Fibroblast of lung (primary cell): ENCODE results near the gene SMPD2. TPM values are rescaled to one million over a fixed set of nuclear protein-coding genes. Genes with fewer than 3 reads are reported as not detected.

Source experiments
- DNase-seq, 2 donors: peaks; one replicate each; pipeline versions ENCODE4 v3.0.0 to v3.0.0-alpha.2; 2010; ENCODE audit warnings: low read depth in 2 of 2
- H2AFZ ChIP-seq: 2 replicates; pipeline ENCODE4 v1.5.1; 2012; ENCODE audit warnings: low read length, control low read depth, inconsistent platforms
- H3K27ac ChIP-seq: 2 replicates; pipeline ENCODE4 v1.5.1; 2011; ENCODE audit warnings: low read length, control low read depth; ENCODE audit not compliant: insufficient read depth
- H3K27me3 ChIP-seq: 2 replicates; pipeline ENCODE4 v1.5.1; 2011; ENCODE audit warnings: mild to moderate bottlenecking, low read length; ENCODE audit not compliant: control insufficient read depth, insufficient read depth
- H3K36me3 ChIP-seq: 2 replicates; pipeline ENCODE4 v1.5.1; 2011; ENCODE audit warnings: low read length; ENCODE audit not compliant: control insufficient read depth, insufficient read depth
- H3K4me1 ChIP-seq: 2 replicates; pipeline ENCODE4 v1.5.1; 2011; ENCODE audit warnings: low read length; ENCODE audit not compliant: control insufficient read depth, insufficient read depth; ENCODE audit errors: extremely low read depth
- H3K4me2 ChIP-seq: 2 replicates; pipeline ENCODE4 v1.5.1; 2011; ENCODE audit warnings: low read length, control low read depth; ENCODE audit not compliant: insufficient read depth; ENCODE audit errors: extremely low read depth
- H3K4me3 ChIP-seq, 4 experiments: fragments of 200-600 bp in 1 of 4; sonication (generic) in 1 of 4; replicated peaks in 1 of 4; 2 replicates each; pipeline ENCODE4 v1.5.1; 2011 to 2016; ENCODE audit warnings: low read length in 4 of 4, low read depth in 3 of 4, mild to moderate bottlenecking in 3 of 4, control low read depth in 2 of 4, inconsistent platforms in 1 of 4, mixed read lengths in 1 of 4; ENCODE audit not compliant: insufficient read depth in 1 of 4; ENCODE audit errors: control extremely low read depth in 1 of 4
- H3K79me2 ChIP-seq: 2 replicates; pipeline ENCODE4 v1.5.1; 2012; ENCODE audit warnings: mild to moderate bottlenecking, low read length, inconsistent platforms; ENCODE audit not compliant: control insufficient read depth, insufficient read depth
- H3K9ac ChIP-seq: 2 replicates; pipeline ENCODE4 v1.5.1; 2011; ENCODE audit warnings: mild to moderate bottlenecking, low read length, control low read depth; ENCODE audit not compliant: insufficient read depth
- H3K9me3 ChIP-seq: 2 replicates; pipeline ENCODE4 v1.5.1; 2012; ENCODE audit warnings: low read depth, low read length; ENCODE audit not compliant: control insufficient read depth, insufficient read depth
- H4K20me1 ChIP-seq: 2 replicates; pipeline ENCODE4 v1.5.1; 2011; ENCODE audit warnings: low read length; ENCODE audit not compliant: control insufficient read depth, insufficient read depth; ENCODE audit errors: extremely low read depth
- CTCF ChIP-seq, 2 donors: IDR thresholded peaks in 1 of 2; conservative IDR thresholded peaks in 1 of 2; 1 replicate in 1 of 2; 2 replicates in 1 of 2; pipeline ENCODE4 v1.5.1; 2011 to 2012; ENCODE audit warnings: low read length in 2 of 2, control low read depth in 1 of 2, inconsistent platforms in 1 of 2, low read depth in 1 of 2, mild to moderate bottlenecking in 1 of 2
- EZH2 ChIP-seq: IDR thresholded peaks from 2 replicates; pipeline ENCODE4 v1.5.1; 2012; ENCODE audit warnings: low read length, control low read depth, mild to moderate bottlenecking; ENCODE audit errors: missing control alignments
- polyA plus RNA-seq, 2 donors: library from polyadenylated mRNA; depleted of rRNA in 1 of 2; stranded (reverse) in 1 of 2; unstranded in 1 of 2; fragments of >200 nt; gene quantifications; 2 replicates each; pipeline ENCODE4 v1.2.1, GENCODE V29; 2011 to 2012; ENCODE audit warnings: missing spikeins in 1 of 2
- total RNA-seq: library from RNA; depleted of rRNA; stranded (reverse); fragments of >200 nt; gene quantifications from 2 replicates; pipeline ENCODE4 v1.2.1, GENCODE V29; 2014

SMPD2 gene
- total and polyA plus RNA-seq, 2 donors (not counting 1 experiment from before 2014, with no cell fraction given), result 5.5 to 7.9 TPM

DNA sequence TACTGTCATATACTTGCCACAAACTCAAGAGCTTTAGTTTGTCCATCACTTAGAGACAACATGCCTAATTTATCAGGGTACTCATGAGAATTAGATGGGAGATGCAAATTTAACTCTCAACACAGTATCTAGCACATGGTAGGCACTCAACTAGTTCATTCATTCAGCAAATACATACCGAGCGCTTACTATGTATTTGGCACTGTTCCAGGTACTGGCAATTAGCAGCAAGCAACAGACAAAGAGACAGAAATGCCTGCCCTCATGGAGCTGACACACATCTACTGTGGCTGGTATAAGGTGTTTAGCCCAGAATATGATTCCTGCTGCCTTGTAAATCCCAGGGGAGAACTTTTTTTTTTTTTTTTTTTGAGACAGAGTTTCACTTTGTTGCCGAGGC, 10.3 kb downstream of the SMPD2 start:
- no peak for TF ChIP-seq CTCF (conservative IDR thresholded peaks at IDR 0.05 in 1 of 2, IDR thresholded peaks at IDR 0.05 in 1 of 2; ENCODE audit: low read depth in 1 of 2, low read length in 2 of 2)
- no peak for TF ChIP-seq EZH2
- Histone ChIP-seq H4K20me1 (no peaks in the 10 kb centered on the region), H3K4me3 (no peak overlapping the region), H2AFZ (no peak overlapping the region), H3K9ac (no peak overlapping the region), H3K9me3 (no peaks in the 10 kb centered on the region), H3K36me3 (peaks cover 33% of the 10 kb centered on the region), H3K79me2 (peaks cover 17% of the 10 kb centered on the region), H3K27ac (no peak overlapping the region), H3K27me3 (no peaks in the 10 kb centered on the region), H3K4me1 (peaks cover 3% of the 10 kb centered on the region), H3K4me2 (no peak overlapping the region)
- no peak for DNase-seq

GRCh38 chr6:109451376-109451775, 10.9 kb downstream of the SMPD2 start:
- TF ChIP-seq CTCF (conservative IDR thresholded peaks at IDR 0.05 in 1 of 2, IDR thresholded peaks at IDR 0.05 in 1 of 2; ENCODE audit: low read depth in 1 of 2, low read length in 2 of 2) (no peak), EZH2 (no peak)
- Histone ChIP-seq H4K20me1 (no peaks in the 10 kb centered on the region), H3K27ac (no peak overlapping the region), H3K4me2 (no peak overlapping the region), H2AFZ (no peak overlapping the region), H3K4me3 (no peak overlapping the region), H3K4me1 (peaks cover 3% of the 10 kb centered on the region), H3K9me3 (no peaks in the 10 kb centered on the region), H3K27me3 (no peaks in the 10 kb centered on the region), H3K9ac (no peak overlapping the region), H3K79me2 (peaks cover 21% of the 10 kb centered on the region), H3K36me3 (peaks cover 31% of the 10 kb centered on the region)
- DNase-seq, result no peak

DNA sequence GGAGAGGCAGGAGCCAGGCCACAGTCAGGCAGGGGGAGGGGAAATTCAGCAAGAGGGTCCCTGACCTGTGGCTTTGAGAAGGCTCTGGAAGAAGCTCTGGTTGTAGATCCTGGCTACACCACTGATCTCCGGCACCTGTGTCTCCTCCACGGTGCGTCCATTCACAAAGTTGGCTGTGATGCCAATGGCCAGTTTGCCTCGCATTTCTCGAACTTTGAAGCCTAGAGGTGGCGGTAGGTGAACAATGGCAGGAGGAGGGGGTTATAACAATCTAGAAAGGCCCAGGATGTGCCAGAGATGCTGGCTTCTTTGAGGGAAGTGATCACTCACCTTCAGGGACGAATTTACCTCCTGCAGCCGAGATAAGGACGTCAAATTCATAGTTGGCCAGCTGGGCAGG, 11.7 kb downstream of the SMPD2 start:
- Histone ChIP-seq H3K4me3 (no peak overlapping the region), H3K79me2 (peaks cover 24% of the 10 kb centered on the region), H4K20me1 (no peaks in the 10 kb centered on the region), H3K36me3 (peaks cover 24% of the 10 kb centered on the region), H3K9ac (no peak overlapping the region), H3K27ac (no peak overlapping the region), H3K4me1 (peaks cover 7% of the 10 kb centered on the region), H2AFZ (no peak overlapping the region), H3K4me2 (no peak overlapping the region), H3K9me3 (no peaks in the 10 kb centered on the region), H3K27me3 (no peaks in the 10 kb centered on the region)
- no peak for TF ChIP-seq EZH2
- TF ChIP-seq CTCF (conservative IDR thresholded peaks at IDR 0.05 in 1 of 2, IDR thresholded peaks at IDR 0.05 in 1 of 2; ENCODE audit: low read depth in 1 of 2, low read length in 2 of 2), result no peak
- no peak for DNase-seq
